Measurements from ENCODE around the gene STKLD1.
A peak's percentile ranks its signal among the peaks of the same experiment; 100 is the strongest.
"Not testable (repeated sequence)": the region's sequence is repeated elsewhere in the genome, so short reads cannot be mapped to it uniquely, and the experiment has no call there.

Gene STKLD1

DNA sequence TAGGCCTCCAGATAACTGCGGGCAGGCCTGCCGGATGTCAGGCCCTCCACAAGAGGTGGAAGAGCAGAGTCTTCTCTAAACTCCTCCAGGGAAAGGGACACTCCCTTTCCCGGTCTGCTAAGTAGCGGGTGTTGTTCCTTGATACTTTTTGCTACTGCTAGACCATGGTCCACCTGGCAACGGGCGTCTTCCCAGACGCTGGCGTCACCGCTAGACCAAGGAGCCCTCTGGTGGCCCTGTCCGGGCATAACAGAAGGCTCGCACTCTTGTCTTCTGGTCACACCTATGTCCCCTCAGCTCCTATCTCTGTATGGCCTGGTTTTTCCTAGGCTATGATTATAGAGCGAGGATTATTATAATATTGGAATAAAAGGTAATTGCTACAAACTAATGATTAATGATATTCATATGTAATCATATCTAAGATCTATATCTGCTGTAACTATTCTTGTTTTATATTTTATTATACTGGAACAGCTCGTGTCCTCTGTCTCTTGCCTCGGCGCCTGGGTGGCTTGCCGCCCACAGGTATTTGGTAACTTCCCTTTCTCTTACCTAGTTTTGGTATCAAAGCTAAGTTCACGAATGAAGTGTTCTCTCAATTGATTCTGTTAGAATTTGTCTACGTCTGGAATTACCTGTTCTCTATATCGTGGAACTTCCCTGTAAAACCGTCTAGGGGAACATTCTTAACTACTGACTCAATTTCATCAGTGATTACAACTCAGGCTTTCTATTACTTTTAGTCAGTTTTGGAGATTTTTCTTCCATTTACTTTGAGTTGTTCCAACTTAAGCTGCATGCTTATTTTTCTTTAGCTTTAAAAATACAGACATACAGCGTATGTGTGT, 46.6 kb upstream of the STKLD1 start:
- not testable (repeated sequence) for H3K4me2 ChIP-seq (ENCODE audit: low read depth, low read length); H3F3A ChIP-seq (ENCODE audit: insufficient read depth, low read length); H3K9me2 ChIP-seq (replicated peaks; ENCODE audit: insufficient read depth, low read length); H3K9me3 ChIP-seq (replicated peaks; ENCODE audit: insufficient read depth, low read length); H3K4me1 ChIP-seq (ENCODE audit: low read length); H3K9ac ChIP-seq (ENCODE audit: low read length); H2AFZ ChIP-seq (ENCODE audit: low read length); H3K27ac ChIP-seq (ENCODE audit: low read length); H4K20me1 ChIP-seq (ENCODE audit: insufficient read depth, low read length); H3K4me3 ChIP-seq (ENCODE audit: low read length); DNase-seq; H3K79me2 ChIP-seq (ENCODE audit: low read length)
- TF ChIP-seq, protein P1, sequence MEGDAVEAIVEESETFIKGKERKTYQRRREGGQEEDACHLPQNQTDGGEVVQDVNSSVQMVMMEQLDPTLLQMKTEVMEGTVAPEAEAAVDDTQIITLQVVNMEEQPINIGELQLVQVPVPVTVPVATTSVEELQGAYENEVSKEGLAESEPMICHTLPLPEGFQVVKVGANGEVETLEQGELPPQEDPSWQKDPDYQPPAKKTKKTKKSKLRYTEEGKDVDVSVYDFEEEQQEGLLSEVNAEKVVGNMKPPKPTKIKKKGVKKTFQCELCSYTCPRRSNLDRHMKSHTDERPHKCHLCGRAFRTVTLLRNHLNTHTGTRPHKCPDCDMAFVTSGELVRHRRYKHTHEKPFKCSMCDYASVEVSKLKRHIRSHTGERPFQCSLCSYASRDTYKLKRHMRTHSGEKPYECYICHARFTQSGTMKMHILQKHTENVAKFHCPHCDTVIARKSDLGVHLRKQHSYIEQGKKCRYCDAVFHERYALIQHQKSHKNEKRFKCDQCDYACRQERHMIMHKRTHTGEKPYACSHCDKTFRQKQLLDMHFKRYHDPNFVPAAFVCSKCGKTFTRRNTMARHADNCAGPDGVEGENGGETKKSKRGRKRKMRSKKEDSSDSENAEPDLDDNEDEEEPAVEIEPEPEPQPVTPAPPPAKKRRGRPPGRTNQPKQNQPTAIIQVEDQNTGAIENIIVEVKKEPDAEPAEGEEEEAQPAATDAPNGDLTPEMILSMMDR (IDR thresholded peaks at IDR 0.05; ENCODE audit: low read length), result peak; percentile 29
- Histone ChIP-seq H3K36me3 (replicated peaks; ENCODE audit: insufficient read depth, low read length) (peaks cover 13% of the 10 kb centered on the region), H3K27me3 (replicated peaks; ENCODE audit: insufficient read depth, low read length) (peaks cover 31% of the 10 kb centered on the region)

DNA sequence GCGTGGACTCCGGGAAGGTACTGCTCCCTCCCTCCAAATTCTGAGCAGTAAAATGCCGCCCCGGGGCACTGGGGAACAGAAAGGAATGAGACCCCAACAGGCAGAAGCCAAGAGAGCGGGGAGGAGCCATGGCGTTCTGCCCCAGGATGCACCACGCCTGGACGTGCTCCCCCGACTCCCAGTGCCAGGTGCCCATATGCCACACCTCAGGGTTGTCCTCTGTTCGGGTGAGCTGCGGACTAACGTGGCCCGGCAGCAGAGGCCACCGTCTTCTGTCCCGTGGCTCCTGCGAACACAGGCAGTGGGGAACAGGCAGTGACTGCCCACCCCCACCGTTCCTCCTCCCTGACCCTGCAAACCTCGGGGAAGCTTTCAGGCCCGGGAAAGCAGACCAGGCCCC, 44.9 kb upstream of the STKLD1 start:
- no peak overlapping the region for H3K4me3 ChIP-seq (ENCODE audit: low read length)
- peaks cover 14% of the 10 kb centered on the region for H3K27me3 ChIP-seq (replicated peaks; ENCODE audit: insufficient read depth, low read length)
- TF ChIP-seq EZH2 (optimal IDR thresholded peaks at IDR 0.05; ENCODE audit: low read depth, low read length) (no peak), EZH2phosphoT487 (IDR thresholded peaks at IDR 0.05; ENCODE audit: low read length) (no peak)
- TF ChIP-seq, protein P1 (IDR thresholded peaks at IDR 0.05; ENCODE audit: low read length), result no peak
- no peak overlapping the region for H3K27ac ChIP-seq (ENCODE audit: low read length)
- 0 out of 2 replicates have a peak, but pooled peaks cover 4% of the 10 kb centered on the region for H3F3A ChIP-seq (ENCODE audit: insufficient read depth, low read length)
- no peaks in the 10 kb centered on the region for H4K20me1 ChIP-seq (ENCODE audit: insufficient read depth, low read length)
- no peak overlapping the region for H2AFZ ChIP-seq (ENCODE audit: low read length)
- peaks cover 19% of the 10 kb centered on the region for H3K79me2 ChIP-seq (ENCODE audit: low read length)
- H3K9me2 ChIP-seq (replicated peaks; ENCODE audit: insufficient read depth, low read length), result no peaks in the 10 kb centered on the region
- H3K36me3 ChIP-seq (replicated peaks; ENCODE audit: insufficient read depth, low read length), result peaks cover 13% of the 10 kb centered on the region
- no peaks in the 10 kb centered on the region for H3K9me3 ChIP-seq (replicated peaks; ENCODE audit: insufficient read depth, low read length)
- 0 out of 2 replicates have a peak, but pooled peaks cover 4% of the 10 kb centered on the region for H3K4me1 ChIP-seq (ENCODE audit: low read length)
- no peak overlapping the region for H3K9ac ChIP-seq (ENCODE audit: low read length)
- H3K4me2 ChIP-seq (ENCODE audit: low read depth, low read length), result no peak overlapping the region
- no peak for DNase-seq

DNA sequence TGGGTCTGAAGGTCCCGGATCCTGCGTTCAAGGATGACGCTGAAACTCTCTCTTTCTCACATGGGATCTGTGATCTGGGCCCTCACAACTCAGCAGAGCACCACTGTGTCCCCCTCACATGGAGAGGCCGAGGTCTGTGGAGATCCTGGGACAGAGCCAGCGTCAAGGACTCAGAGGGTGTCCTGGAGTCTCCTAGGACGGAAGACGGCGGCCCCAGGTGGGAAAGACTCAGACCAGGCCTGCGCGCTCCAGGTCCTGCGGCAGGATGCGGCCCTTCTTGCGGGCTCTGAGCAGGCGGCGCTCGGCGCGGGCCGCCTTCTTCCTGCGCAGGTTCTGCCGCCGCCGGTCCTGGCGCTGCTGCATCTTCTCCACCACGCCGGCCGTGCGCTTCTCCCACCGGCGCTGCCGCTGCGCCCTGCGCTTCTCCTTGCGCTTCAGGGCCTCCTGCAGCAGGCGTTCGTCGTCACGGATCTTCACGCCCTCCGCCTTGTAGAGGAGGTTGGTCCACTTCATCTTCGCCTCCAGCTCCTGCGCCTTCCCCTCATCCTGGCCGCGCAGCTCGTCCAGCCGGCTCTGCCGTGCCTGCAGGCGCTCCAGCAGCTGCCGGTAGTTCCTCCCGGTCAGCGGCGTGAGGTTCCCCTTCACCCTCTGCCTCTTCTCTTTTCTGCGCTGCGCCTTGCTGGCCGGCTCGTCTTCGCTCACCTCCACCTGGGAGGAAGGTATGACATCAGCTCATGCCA, 44.4 kb upstream of the STKLD1 start:
- peaks cover 19% of the 10 kb centered on the region for H3K79me2 ChIP-seq (ENCODE audit: low read length)
- H3K36me3 ChIP-seq (replicated peaks; ENCODE audit: insufficient read depth, low read length), result peaks cover 13% of the 10 kb centered on the region
- no peaks in the 10 kb centered on the region for H3K9me2 ChIP-seq (replicated peaks; ENCODE audit: insufficient read depth, low read length)
- no peaks in the 10 kb centered on the region for H3K9me3 ChIP-seq (replicated peaks; ENCODE audit: insufficient read depth, low read length)
- H3K27me3 ChIP-seq (replicated peaks; ENCODE audit: insufficient read depth, low read length), result peaks cover 11% of the 10 kb centered on the region
- no peak for DNase-seq
- H4K20me1 ChIP-seq (ENCODE audit: insufficient read depth, low read length), result no peaks in the 10 kb centered on the region
- no peak for TF ChIP-seq EZH2phosphoT487 (IDR thresholded peaks at IDR 0.05; ENCODE audit: low read length)
- TF ChIP-seq, protein P1 (IDR thresholded peaks at IDR 0.05; ENCODE audit: low read length), result no peak
- TF ChIP-seq EZH2 (optimal IDR thresholded peaks at IDR 0.05; ENCODE audit: low read depth, low read length), result no peak
- H3K4me2 ChIP-seq (ENCODE audit: low read depth, low read length), result no peak overlapping the region
- H2AFZ ChIP-seq (ENCODE audit: low read length), result no peak overlapping the region
- H3K4me1 ChIP-seq (ENCODE audit: low read length), result 0 out of 2 replicates have a peak, but pooled peaks cover 4% of the 10 kb centered on the region
- 0 out of 2 replicates have a peak, but pooled peaks cover 4% of the 10 kb centered on the region for H3F3A ChIP-seq (ENCODE audit: insufficient read depth, low read length)
- H3K4me3 ChIP-seq (ENCODE audit: low read length), result no peak overlapping the region
- H3K9ac ChIP-seq (ENCODE audit: low read length), result no peak overlapping the region
- no peak overlapping the region for H3K27ac ChIP-seq (ENCODE audit: low read length)

All from MM.1S (cell line).